HG03103 (cell line): ENCODE results near the gene RANBP17.

Experiments used
- ATAC-seq: cut with Tn5 transposase; IDR thresholded peaks from one replicate; pipeline ENCODE4 v1.9.1; 2021; ENCODE audit warnings: low read depth; ENCODE audit not compliant: unreplicated experiment

The RANBP17 gene

DNA sequence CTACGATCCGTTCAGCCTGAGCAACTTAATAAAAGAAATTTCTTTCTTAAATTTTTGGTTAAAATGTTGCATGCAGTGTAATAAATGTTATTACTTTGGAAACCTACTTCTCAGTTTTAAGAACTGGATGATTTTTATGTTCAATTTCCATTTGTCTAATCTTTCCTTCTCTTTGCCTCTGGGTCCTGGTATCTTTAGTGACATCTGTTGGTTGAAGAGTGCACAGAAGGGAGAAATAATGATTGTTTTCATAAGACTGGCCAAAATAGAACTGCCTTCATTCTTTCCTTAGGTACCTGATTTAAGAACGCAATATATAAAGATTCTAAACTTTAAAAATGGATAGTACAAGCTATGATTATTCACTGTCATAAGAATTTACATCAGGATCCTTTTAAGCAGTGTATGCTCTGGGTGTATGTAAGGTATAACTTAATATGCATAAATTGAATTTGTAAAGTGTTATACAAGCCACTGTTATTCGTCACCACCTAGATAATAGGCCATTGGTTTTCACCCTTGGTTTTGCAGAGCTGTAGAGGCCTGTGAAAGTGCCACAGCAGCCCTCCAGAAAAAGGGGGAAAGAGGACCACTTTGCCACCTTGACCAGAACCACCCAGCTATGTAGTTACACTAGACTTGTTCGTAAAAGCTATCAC, 364.4 kb downstream of the RANBP17 start:
- no peak for ATAC-seq

- ATAC-seq: no peak
Observed at GRCh38 chr5:171226864-171227263, 365.0 kb downstream of the RANBP17 start.

DNA sequence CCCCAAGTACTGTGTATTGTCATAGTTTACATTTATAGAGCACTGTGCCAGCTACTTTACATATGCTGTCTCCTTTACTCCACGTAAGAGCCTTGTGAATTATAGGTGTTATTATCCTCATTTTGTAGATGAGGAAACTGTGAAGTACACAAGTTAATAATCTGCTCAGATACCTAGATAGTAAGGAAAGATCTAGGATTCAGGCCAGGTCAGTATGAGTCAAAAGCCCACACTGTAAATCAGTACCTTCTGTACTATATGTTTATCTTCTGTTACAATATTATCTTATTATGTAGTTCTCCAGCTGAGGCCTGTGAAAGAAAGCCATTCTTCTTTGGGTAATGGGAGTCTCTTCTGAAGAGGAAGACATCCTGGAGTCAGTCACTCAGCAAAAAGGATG, 374.8 kb downstream of the RANBP17 start:
- ATAC-seq: no peak

GRCh38 chr5:171242521-171242920, 380.7 kb downstream of the RANBP17 start:
- no peak for ATAC-seq

- ATAC-seq: no peak
Observed at GRCh38 chr5:171246231-171246630, 384.4 kb downstream of the RANBP17 start.

DNA sequence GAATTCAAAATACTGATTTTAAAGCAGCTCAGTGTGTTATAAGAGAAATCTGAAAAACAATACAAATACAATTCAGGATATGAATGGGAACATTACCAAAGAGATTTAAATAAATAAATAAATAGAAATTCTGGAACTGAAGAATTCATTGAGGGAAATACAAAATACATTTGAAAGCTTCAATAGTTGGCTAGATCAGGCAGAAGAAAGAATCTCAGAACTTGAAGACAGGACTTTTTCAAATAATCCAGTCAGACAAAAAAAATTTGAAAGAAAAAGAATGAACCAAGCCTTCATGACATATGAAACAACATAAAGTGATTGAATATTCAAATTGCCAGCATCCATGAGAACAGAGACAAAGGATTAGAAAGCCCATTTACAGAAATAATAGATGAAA, 387.6 kb downstream of the RANBP17 start:
- no peak for ATAC-seq

DNA sequence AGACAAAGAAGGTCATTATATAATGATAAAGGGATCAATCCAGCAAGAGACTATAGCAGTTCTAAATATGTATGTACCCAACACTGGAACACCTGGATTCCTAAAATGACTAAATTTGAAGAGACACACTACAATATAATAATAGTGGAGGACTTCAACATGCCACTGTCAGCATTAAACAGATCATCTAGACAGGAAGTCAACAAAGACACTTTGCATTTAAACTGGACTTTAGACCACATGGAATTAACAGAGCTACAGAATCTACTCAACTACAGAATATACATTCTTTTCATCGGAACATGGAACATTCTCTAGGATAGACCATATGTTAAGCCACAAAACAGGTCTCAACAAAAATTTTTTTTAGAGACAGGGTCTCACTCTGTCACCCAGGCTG, 388.9 kb downstream of the RANBP17 start:
- no peak for ATAC-seq

DNA sequence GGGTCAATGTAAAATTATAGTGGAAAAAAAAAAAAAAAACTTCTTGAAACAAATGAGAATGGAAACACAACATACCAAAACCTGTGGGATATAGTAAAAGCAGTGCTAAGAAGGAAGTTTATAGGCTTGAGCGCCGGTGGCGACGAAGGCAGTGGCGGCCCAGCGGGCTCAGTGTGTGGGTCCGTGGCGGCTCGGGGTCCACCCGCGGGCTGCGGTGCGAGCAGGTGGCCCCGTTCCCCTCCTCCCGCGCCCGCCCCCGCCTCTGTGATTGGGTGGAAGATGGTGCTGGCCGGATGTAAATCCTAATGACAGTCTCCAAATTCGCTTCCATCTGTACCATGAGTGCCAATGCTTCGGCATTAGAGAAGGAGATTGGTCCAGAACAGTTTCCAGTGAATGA, 389.7 kb downstream of the RANBP17 start:
- ATAC-seq: no peak

GRCh38 chr5:171252674-171253073, 390.9 kb downstream of the RANBP17 start:
- no peak for ATAC-seq

DNA sequence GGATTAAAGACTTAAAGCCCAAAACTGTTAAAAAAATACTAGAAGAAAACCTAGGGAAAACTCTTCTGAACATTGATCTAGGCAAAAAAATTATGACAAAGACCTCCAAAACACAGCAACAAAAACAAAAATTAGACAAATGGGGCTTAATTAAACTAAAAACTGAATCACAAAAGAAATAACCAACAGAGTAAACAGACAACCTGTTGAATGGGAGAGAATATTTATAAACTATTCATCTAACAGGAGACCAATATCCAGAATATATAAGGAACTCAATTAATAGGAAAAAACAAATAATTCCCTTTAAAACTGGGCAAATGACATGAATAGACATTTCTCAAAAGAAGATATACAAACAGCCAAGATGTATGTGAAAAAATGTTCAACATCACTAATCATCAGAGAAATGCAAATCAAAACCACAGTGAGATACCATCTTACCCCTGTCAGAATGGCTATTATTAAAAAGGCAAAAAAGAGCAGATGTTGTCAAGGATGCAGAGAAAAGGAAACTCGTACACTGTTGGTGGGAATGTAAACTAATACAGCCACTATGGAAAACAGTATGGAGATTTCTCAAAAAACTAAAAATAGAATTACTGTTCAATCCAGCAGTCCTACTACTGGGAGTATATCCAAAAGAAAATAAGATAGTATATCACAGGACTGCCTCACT, 397.1 kb downstream of the RANBP17 start:
- ATAC-seq: no peak

- no peak for ATAC-seq
Observed at GRCh38 chr5:171261361-171261760, 399.5 kb downstream of the RANBP17 start.

DNA sequence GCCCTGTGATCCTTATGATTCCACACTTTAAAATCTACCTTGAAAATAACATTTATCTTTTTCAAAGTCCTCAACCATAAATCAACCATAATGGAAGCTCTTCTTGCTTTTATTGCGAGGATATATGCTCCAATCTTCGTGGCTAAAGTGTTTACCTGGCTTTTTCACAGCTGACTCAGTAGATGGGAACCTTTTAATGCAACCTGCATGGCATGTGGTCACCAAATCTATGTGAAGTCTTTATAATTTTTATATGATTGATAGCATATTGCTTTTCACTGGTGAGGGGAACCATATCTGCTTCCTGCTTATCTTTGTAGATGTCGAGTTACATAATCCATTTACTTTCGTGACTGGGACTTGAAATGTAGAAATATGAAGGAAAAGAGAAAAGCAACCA, 400.1 kb downstream of the RANBP17 start:
- ATAC-seq: no peak

GRCh38 chr5:171263181-171263580, 401.4 kb downstream of the RANBP17 start:
- no peak for ATAC-seq

DNA sequence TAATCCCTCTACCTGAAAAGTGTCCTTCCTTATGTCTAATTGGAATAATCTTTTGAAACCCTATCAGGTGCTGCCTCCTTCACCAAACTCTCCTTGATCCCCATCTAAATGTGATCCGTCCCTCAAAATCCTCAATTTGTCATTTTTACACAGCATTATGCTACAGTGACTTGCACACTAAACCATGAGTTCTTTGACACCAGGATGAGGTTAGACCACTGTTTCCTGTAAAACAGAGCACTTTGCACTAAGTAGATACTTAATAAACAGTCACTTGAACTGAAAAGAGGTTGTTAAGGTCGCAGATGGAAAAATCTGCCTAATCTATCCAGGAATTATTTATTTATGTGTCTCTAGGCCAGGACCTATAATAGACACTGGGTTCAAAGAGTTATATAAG, 403.0 kb downstream of the RANBP17 start:
- no peak for ATAC-seq

- ATAC-seq: no peak
Observed at GRCh38 chr5:171268700-171269620, 407.1 kb downstream of the RANBP17 start.

- ATAC-seq: no peak
Observed at GRCh38 chr5:171269717-171270116, 407.9 kb downstream of the RANBP17 start.

- ATAC-seq: no peak
Observed at GRCh38 chr5:171270136-171270535, 408.3 kb downstream of the RANBP17 start.

- ATAC-seq: no peak
Observed at GRCh38 chr5:171271798-171272197, 410.0 kb downstream of the RANBP17 start.

- no peak for ATAC-seq
Observed at GRCh38 chr5:171272996-171273970, 411.5 kb downstream of the RANBP17 start.

DNA sequence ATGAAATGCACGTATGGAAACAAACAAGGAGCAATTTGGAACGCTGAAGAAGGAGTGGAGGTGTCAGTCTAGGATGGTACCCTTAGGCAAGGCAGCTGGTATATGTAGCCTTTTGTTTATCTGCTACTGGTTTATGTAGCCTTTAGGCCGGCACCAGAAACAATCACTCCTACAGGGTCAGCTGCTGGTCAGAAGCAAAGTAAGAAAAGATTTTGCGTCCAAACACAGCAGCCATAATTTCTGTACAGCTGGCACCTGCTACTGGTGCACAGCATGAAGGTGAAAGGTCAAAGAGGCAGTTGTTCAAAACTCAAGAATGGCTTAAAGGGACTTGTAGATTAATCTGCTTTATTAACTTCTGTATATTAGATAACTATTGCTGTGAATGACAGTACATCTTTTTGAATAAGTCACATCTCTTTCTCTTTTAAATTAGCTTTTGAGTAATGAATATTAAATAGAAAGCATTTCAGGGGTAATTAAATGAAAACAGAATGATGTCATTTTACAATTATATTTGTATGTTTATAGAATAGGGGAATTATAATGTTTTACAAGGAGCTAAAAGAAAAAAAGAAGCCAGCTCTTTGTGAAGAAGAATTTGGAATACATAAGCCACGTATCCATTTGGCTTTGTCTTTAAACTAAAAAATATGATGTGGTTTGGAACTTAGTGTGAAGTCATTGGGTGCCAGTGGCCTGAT, 414.2 kb downstream of the RANBP17 start:
- ATAC-seq: no peak
